HG03439 (cell line): ENCODE results near the gene EXOC6.

Experiments
- ATAC-seq: cut with Tn5 transposase; IDR thresholded peaks from one replicate; pipeline ENCODE4 v1.9.1; 2021; ENCODE audit warnings: mild to moderate bottlenecking, moderate library complexity; ENCODE audit not compliant: unreplicated experiment

The EXOC6 gene

GRCh38 chr10:93062514-93063143, 214.3 kb downstream of the EXOC6 start:
- no peak for ATAC-seq

GRCh38 chr10:93063144-93063976, 215.0 kb downstream of the EXOC6 start:
- ATAC-seq: no peak

GRCh38 chr10:93063977-93064660, 215.8 kb downstream of the EXOC6 start:
- no peak for ATAC-seq

- no peak for ATAC-seq
These were observed 216.7 kb downstream of the EXOC6 start for GRCh38 chr10:93064874-93065660.

GRCh38 chr10:93065675-93066543, 217.6 kb downstream of the EXOC6 start:
- ATAC-seq: no peak

- ATAC-seq: no peak
These were observed 218.2 kb downstream of the EXOC6 start for GRCh38 chr10:93066544-93066913.

- no peak for ATAC-seq
These were observed 219.4 kb downstream of the EXOC6 start for GRCh38 chr10:93067443-93068365.

- ATAC-seq: no peak
These were observed 220.3 kb downstream of the EXOC6 start for GRCh38 chr10:93068411-93069244.

GRCh38 chr10:93069245-93069561, 220.9 kb downstream of the EXOC6 start:
- no peak for ATAC-seq

- ATAC-seq: no peak
These were observed 222.3 kb downstream of the EXOC6 start for GRCh38 chr10:93070378-93071176.

GRCh38 chr10:93071177-93071472, 222.8 kb downstream of the EXOC6 start:
- no peak for ATAC-seq

- no peak for ATAC-seq
These were observed 223.4 kb downstream of the EXOC6 start for GRCh38 chr10:93071674-93072224.

GRCh38 chr10:93072225-93072712, 223.9 kb downstream of the EXOC6 start:
- no peak for ATAC-seq

GRCh38 chr10:93072713-93073538, 224.6 kb downstream of the EXOC6 start:
- ATAC-seq: no peak

- no peak for ATAC-seq
These were observed 225.3 kb downstream of the EXOC6 start, which contains the start of gene CYP26A1 for GRCh38 chr10:93073539-93074146. CYP26A1 (plus strand) TSS chr10:93073893; CDS start chr10:93073935, 42 bp downstream.

GRCh38 chr10:93074147-93074596, 225.9 kb downstream of the EXOC6 start:
- no peak for ATAC-seq
